Stimulated activated CD4-positive, alpha-beta T cell treated with anti-CD3 and anti-CD28 coated beads, TNF-alpha, amount 100 ng/mL, for 1 hour (primary cell): ENCODE data around the gene UGT1A4.

Source experiments
- DNase-seq, 3 donors: peaks; one replicate each; pipeline ENCODE4 v3.0.0-alpha.2; 2020; ENCODE audit warnings: low read depth in 3 of 3, low spot score in 1 of 3

UGT1A4 gene

GRCh38 chr2:233807966-233808935, 89.7 kb downstream of the UGT1A4 start:
- DNase-seq = no peak

GRCh38 chr2:233810385-233810784, 91.8 kb downstream of the UGT1A4 start:
- no peak for DNase-seq

- no peak for DNase-seq
Observed at GRCh38 chr2:233811087-233811486, 92.6 kb downstream of the UGT1A4 start.

GRCh38 chr2:233811732-233812131, 93.2 kb downstream of the UGT1A4 start:
- DNase-seq = no peak

GRCh38 chr2:233813236-233814055, 94.9 kb downstream of the UGT1A4 start:
- no peak for DNase-seq

GRCh38 chr2:233814056-233814835, 95.7 kb downstream of the UGT1A4 start:
- DNase-seq = no peak

GRCh38 chr2:233815861-233816260, 97.3 kb downstream of the UGT1A4 start:
- DNase-seq = no peak

GRCh38 chr2:233816334-233816733, 97.8 kb downstream of the UGT1A4 start:
- DNase-seq = no peak

GRCh38 chr2:233816771-233817170, 98.2 kb downstream of the UGT1A4 start:
- no peak for DNase-seq

GRCh38 chr2:233817361-233817911, 98.9 kb downstream of the UGT1A4 start:
- no peak for DNase-seq

- no peak for DNase-seq
Observed at GRCh38 chr2:233817995-233818638, 99.6 kb downstream of the UGT1A4 start.

- DNase-seq = no peak
Observed at GRCh38 chr2:233818639-233819621, 100.4 kb downstream of the UGT1A4 start.

GRCh38 chr2:233819884-233820773, 101.6 kb downstream of the UGT1A4 start:
- DNase-seq = no peak

- DNase-seq = no peak
Observed at GRCh38 chr2:233820774-233821105, 102.2 kb downstream of the UGT1A4 start.

GRCh38 chr2:233821196-233821595, 102.7 kb downstream of the UGT1A4 start:
- DNase-seq = no peak

- no peak for DNase-seq
Observed at GRCh38 chr2:233821709-233822100, 103.2 kb downstream of the UGT1A4 start.

GRCh38 chr2:233822101-233822771, 103.7 kb downstream of the UGT1A4 start:
- no peak for DNase-seq
